ENCODE data around the gene POLR3G. TPM values are rescaled to one million over a fixed set of nuclear protein-coding genes. Genes with fewer than 3 reads are reported as not detected.

POLR3G gene
- total and polyA plus RNA-seq, 2 experiments from 2014 or later: 3.3 to 8.8 TPM

DNA sequence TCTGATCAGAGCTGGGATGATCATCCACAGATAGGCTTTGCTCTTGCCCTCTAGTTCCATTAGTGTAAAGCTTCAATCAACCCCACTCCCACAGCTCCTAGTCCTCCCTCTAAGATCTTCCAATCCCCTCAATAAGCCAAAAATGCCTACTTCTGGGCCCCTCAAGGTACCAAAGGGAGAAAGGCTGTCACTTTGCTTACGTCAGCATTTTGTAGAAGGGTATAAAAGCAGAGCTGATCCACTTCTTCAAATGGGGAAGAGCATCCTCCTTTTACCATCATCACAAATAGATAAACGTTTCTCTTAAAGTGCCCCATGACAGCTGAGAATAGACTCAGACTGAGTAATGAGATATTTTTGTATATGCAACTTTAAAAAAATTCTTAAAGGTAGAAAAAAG is 70.8 kb downstream of the POLR3G start:
- Histone ChIP-seq H3K79me2 (ENCODE audit: insufficient read depth) (no peaks in the 10 kb centered on the region), H3K9me2 (ENCODE audit: insufficient read depth) (no peaks in the 10 kb centered on the region), H3K9me3 (ENCODE audit: low read depth) (no peaks in the 10 kb centered on the region), H2AFZ (no peak overlapping the region), H4K20me1 (ENCODE audit: insufficient read depth) (no peaks in the 10 kb centered on the region), H3K4me1 (ENCODE audit: insufficient read depth) (no peaks in the 10 kb centered on the region), H3K36me3 (ENCODE audit: low read depth) (no peaks in the 10 kb centered on the region), H3K27me3 (replicated peaks; ENCODE audit: insufficient read depth) (peaks cover 30% of the 10 kb centered on the region; the same call in 1 of the 2 replicates), H3F3A (ENCODE audit: insufficient read depth) (no peaks in the 10 kb centered on the region), H3K4me2 (ENCODE audit: unreplicated experiment) (no peak overlapping the region), H3K27ac (no peak overlapping the region), H3K9ac (no peak overlapping the region), H3K4me3 (no peak overlapping the region)
- 33 to 40% methylated on average over 2 of the region's 2 CpGs for WGBS, 2 experiments (ENCODE audit: low coverage in 1 of 2, low lambda C conversion rate in 2 of 2, missing lambda C conversion rate in 2 of 2)
- no peak for TF ChIP-seq EZH2 (IDR thresholded peaks at IDR 0.05; ENCODE audit: insufficient read depth, poor library complexity, severe bottlenecking)
- TF ChIP-seq EZH2phosphoT487 (IDR thresholded peaks at IDR 0.05; ENCODE audit: insufficient read depth, low read depth): no peak
- no peak for DNase-seq
- in situ Hi-C loops (cut with MboI): no loop called here

DNA sequence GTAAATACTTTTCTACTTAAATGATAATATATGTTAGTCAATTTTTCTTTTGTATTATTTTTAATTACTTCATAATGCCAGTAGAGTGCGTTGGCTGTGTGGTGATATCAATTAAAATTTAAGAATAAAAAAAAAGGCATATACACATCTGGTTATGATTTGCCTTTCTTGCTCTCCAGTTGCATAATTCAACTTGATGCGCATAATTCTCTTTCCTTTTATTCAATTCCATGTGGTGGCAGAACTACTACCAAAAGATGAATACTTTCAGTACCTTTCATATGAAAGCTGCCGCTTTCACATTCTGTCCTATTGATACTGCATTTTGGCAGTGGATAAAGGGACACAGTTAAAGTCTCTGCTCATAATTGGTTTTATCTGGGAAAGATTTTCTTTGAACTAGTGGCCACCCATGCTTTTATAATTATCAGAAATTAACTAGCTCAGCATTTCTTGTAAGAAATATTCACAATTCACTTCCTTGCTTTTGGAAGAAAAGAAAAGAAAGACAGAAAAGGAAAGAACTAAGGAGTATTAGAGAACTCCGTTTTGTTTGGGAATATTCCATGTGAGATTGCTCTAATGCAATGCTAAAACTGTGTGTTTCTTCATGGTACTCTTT is 71.7 kb downstream of the POLR3G start:
- Histone ChIP-seq H3K9me2 (ENCODE audit: insufficient read depth) (no peaks in the 10 kb centered on the region), H3K4me2 (ENCODE audit: unreplicated experiment) (no peak overlapping the region), H3K9me3 (ENCODE audit: low read depth) (no peaks in the 10 kb centered on the region), H4K20me1 (ENCODE audit: insufficient read depth) (no peaks in the 10 kb centered on the region), H2AFZ (no peak overlapping the region), H3K79me2 (ENCODE audit: insufficient read depth) (no peaks in the 10 kb centered on the region), H3K27ac (no peak overlapping the region), H3F3A (ENCODE audit: insufficient read depth) (no peaks in the 10 kb centered on the region), H3K36me3 (ENCODE audit: low read depth) (no peaks in the 10 kb centered on the region), H3K9ac (no peak overlapping the region), H3K4me1 (ENCODE audit: insufficient read depth) (no peaks in the 10 kb centered on the region), H3K4me3 (no peak overlapping the region), H3K27me3 (replicated peaks; ENCODE audit: insufficient read depth) (peaks cover 30% of the 10 kb centered on the region; the same call in 1 of the 2 replicates)
- 4 to 5% methylated on average over 4 of the region's 4 CpGs for WGBS, 2 experiments (ENCODE audit: low coverage in 1 of 2, low lambda C conversion rate in 2 of 2, missing lambda C conversion rate in 2 of 2)
- in situ Hi-C loops (cut with MboI): no loop called here
- DNase-seq: peak; percentile 28
- TF ChIP-seq EZH2phosphoT487 (IDR thresholded peaks at IDR 0.05; ENCODE audit: insufficient read depth, low read depth): no peak

DNA sequence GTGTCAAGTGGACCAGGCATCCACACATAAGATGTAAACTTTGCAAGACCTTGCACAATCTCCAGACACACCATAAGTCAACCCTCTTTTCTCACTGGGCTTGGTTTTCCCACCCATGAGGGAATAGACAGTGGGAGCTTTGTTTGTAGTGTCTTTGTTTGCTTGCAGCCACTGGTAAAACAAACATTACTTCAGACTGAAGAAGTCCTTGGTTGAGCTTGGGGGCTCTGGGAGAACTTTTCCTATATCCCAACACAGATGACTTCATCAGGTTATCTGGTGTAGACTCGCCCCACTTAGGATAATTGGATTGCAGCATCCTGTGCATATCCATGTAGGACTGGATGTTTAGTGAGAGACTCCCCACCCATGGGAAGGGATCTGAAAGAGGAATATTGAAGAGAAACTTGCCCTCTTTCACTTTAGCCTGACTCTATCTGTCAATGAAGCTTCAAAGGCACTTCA is 72.4 kb downstream of the POLR3G start:
- in situ Hi-C loops (cut with MboI): no loop called here

DNA sequence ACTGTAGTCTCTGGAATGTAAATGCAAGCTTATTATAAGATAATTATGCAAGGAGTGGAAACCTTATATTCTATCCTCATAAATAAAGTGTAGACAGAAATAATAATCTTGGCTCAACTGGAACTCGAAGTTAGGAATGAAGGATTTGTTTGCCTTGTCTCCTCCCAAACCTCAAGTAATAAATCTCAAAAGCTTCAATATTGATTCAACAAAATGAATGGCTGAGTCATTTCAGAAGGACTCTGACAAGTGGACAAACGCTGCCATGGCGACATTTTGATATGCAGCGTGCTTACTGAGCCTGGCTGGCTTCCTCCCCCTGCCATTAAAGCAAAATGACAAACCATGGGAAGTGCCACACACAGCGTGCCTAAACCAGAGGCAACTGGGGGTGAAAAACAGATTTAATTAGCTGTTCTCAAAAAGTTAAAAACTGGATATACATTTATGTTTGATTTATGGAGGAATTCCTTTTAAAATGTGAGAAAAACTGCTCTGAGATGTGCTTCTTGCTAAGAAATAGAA is 73.5 kb downstream of the POLR3G start:
- Histone ChIP-seq H3K79me2 (ENCODE audit: insufficient read depth) (no peaks in the 10 kb centered on the region), H3K4me3 (no peak overlapping the region), H3K9ac (no peak overlapping the region), H3K36me3 (ENCODE audit: low read depth) (no peaks in the 10 kb centered on the region), H4K20me1 (ENCODE audit: insufficient read depth) (no peaks in the 10 kb centered on the region), H3K4me2 (ENCODE audit: unreplicated experiment) (no peak overlapping the region), H3K9me2 (ENCODE audit: insufficient read depth) (no peaks in the 10 kb centered on the region), H3K4me1 (ENCODE audit: insufficient read depth) (no peaks in the 10 kb centered on the region), H3K27ac (no peak overlapping the region), H3F3A (ENCODE audit: insufficient read depth) (no peaks in the 10 kb centered on the region), H3K27me3 (replicated peaks; ENCODE audit: insufficient read depth) (peaks cover 30% of the 10 kb centered on the region; the same call in 1 of the 2 replicates), H3K9me3 (ENCODE audit: low read depth) (no peaks in the 10 kb centered on the region), H2AFZ (no peak overlapping the region)
- TF ChIP-seq EZH2 (IDR thresholded peaks at IDR 0.05; ENCODE audit: insufficient read depth, poor library complexity, severe bottlenecking): no peak
- TF ChIP-seq EZH2phosphoT487 (IDR thresholded peaks at IDR 0.05; ENCODE audit: insufficient read depth, low read depth): no peak
- WGBS, 2 experiments (ENCODE audit: low coverage in 1 of 2, low lambda C conversion rate in 2 of 2, missing lambda C conversion rate in 2 of 2): 56 to 70% methylated on average over 5 of the region's 5 CpGs
- DNase-seq: no peak
- in situ Hi-C loops (cut with MboI): no loop called here

More for the DNA sequence above, 72.4 kb downstream of the POLR3G start:
- Histone ChIP-seq H2AFZ (no peak overlapping the region), H3K9me2 (ENCODE audit: insufficient read depth) (no peaks in the 10 kb centered on the region), H3K4me1 (ENCODE audit: insufficient read depth) (no peaks in the 10 kb centered on the region), H3K36me3 (ENCODE audit: low read depth) (no peaks in the 10 kb centered on the region), H3F3A (ENCODE audit: insufficient read depth) (no peaks in the 10 kb centered on the region), H3K27me3 (replicated peaks; ENCODE audit: insufficient read depth) (peaks cover 30% of the 10 kb centered on the region; the same call in 1 of the 2 replicates), H3K27ac (no peak overlapping the region), H4K20me1 (ENCODE audit: insufficient read depth) (no peaks in the 10 kb centered on the region), H3K79me2 (ENCODE audit: insufficient read depth) (no peaks in the 10 kb centered on the region), H3K9ac (no peak overlapping the region), H3K9me3 (ENCODE audit: low read depth) (no peaks in the 10 kb centered on the region), H3K4me3 (no peak overlapping the region), H3K4me2 (ENCODE audit: unreplicated experiment) (no peak overlapping the region)
- no peak for DNase-seq
- TF ChIP-seq EZH2phosphoT487 (IDR thresholded peaks at IDR 0.05; ENCODE audit: insufficient read depth, low read depth) (no peak), EZH2 (IDR thresholded peaks at IDR 0.05; ENCODE audit: insufficient read depth, poor library complexity, severe bottlenecking) (no peak)
- 13% methylated on average over 1 of the region's 1 CpG for WGBS, 2 experiments (ENCODE audit: low coverage in 1 of 2, low lambda C conversion rate in 2 of 2, missing lambda C conversion rate in 2 of 2)
